ENCODE measurements around the gene GJC2.

GJC2 gene

GRCh38 chr1:228168563-228169270 lies 19.0 kb downstream of the GJC2 start:
- Histone ChIP-seq H3K27me3 (ENCODE audit: insufficient read depth, poor library complexity, severe bottlenecking) (no peaks in the 10 kb centered on the region), H3K4me3 (replicated peaks; ENCODE audit: insufficient read depth, low read length) (no peak overlapping the region), H3K27ac (replicated peaks) (no peak overlapping the region)
- TF ChIP-seq CTCF (IDR thresholded peaks at IDR 0.05; ENCODE audit: insufficient read depth, low read length) (no peak), GABPA (IDR thresholded peaks at IDR 0.05; ENCODE audit: low read depth) (no peak), SPI1 (IDR thresholded peaks at IDR 0.05; ENCODE audit: borderline replicate concordance, low read depth) (no peak), POLR2AphosphoS5 (IDR thresholded peaks at IDR 0.05; ENCODE audit: low read depth) (no peak)
- TF ChIP-seq, protein P1, sequence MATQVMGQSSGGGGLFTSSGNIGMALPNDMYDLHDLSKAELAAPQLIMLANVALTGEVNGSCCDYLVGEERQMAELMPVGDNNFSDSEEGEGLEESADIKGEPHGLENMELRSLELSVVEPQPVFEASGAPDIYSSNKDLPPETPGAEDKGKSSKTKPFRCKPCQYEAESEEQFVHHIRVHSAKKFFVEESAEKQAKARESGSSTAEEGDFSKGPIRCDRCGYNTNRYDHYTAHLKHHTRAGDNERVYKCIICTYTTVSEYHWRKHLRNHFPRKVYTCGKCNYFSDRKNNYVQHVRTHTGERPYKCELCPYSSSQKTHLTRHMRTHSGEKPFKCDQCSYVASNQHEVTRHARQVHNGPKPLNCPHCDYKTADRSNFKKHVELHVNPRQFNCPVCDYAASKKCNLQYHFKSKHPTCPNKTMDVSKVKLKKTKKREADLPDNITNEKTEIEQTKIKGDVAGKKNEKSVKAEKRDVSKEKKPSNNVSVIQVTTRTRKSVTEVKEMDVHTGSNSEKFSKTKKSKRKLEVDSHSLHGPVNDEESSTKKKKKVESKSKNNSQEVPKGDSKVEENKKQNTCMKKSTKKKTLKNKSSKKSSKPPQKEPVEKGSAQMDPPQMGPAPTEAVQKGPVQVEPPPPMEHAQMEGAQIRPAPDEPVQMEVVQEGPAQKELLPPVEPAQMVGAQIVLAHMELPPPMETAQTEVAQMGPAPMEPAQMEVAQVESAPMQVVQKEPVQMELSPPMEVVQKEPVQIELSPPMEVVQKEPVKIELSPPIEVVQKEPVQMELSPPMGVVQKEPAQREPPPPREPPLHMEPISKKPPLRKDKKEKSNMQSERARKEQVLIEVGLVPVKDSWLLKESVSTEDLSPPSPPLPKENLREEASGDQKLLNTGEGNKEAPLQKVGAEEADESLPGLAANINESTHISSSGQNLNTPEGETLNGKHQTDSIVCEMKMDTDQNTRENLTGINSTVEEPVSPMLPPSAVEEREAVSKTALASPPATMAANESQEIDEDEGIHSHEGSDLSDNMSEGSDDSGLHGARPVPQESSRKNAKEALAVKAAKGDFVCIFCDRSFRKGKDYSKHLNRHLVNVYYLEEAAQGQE (IDR thresholded peaks at IDR 0.05; ENCODE audit: insufficient replicate concordance, low read depth), result no peak
- DNase-seq (ENCODE audit: low read depth in 1 of 2, low spot score in 1 of 2), result no peak

DNA sequence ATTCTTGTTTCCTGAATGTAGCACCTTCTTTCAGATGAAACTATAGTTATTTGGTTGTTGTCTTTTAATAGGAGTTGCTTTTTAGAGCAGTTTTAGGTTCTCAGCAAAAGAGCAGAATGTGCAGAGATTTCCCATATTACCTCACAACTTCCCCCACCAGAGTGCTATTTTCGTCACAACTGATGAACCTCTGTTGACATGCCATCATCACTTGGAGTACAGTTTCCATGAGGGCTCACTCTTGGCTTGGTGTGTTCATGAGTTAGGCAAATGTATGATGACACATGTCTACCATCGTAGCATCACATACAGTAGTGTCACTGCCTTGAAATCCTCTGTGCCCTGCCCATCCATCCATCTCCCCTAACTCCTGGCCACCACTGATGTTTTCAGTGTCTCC lies 19.6 kb downstream of the GJC2 start:
- Histone ChIP-seq H3K27ac (replicated peaks) (no peak overlapping the region), H3K4me3 (replicated peaks; ENCODE audit: insufficient read depth, low read length) (no peak overlapping the region), H3K27me3 (ENCODE audit: insufficient read depth, poor library complexity, severe bottlenecking) (no peaks in the 10 kb centered on the region)
- DNase-seq (ENCODE audit: low read depth in 1 of 2, low spot score in 1 of 2), result no peak
- TF ChIP-seq CTCF (IDR thresholded peaks at IDR 0.05; ENCODE audit: insufficient read depth, low read length) (no peak), POLR2AphosphoS5 (IDR thresholded peaks at IDR 0.05; ENCODE audit: low read depth) (no peak), GABPA (IDR thresholded peaks at IDR 0.05; ENCODE audit: low read depth) (no peak)

DNA sequence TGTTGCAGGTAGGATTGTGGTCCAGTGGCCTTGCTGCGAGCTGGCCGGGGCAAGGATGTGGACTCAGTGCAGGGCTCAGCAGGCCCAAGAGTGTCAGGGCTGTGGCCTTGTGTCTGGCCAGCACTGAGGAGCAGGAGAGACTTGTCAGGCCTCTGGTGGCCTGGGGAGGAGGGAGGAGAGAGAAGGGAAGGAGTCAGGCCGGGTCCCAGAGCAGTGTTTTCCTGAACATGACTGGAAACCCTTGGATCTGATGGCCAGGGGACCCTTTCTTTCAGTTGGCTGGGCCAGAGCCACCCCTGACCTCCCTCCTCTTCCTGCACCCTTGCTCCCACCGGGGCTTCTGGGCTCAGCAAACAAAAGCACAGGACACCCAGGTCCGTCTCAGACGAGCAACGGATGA lies 20.9 kb downstream of the GJC2 start:
- H3K4me3 ChIP-seq (replicated peaks; ENCODE audit: insufficient read depth, low read length), result no peak overlapping the region
- no peaks in the 10 kb centered on the region for H3K27me3 ChIP-seq (ENCODE audit: insufficient read depth, poor library complexity, severe bottlenecking)
- TF ChIP-seq GABPA (IDR thresholded peaks at IDR 0.05; ENCODE audit: low read depth) (no peak), CTCF (IDR thresholded peaks at IDR 0.05; ENCODE audit: insufficient read depth, low read length) (no peak), SPI1 (IDR thresholded peaks at IDR 0.05; ENCODE audit: borderline replicate concordance, low read depth) (no peak), POLR2AphosphoS5 (IDR thresholded peaks at IDR 0.05; ENCODE audit: low read depth) (no peak)
- TF ChIP-seq, protein P1 (IDR thresholded peaks at IDR 0.05; ENCODE audit: insufficient replicate concordance, low read depth), result no peak
- no peak overlapping the region for H3K27ac ChIP-seq (replicated peaks)
- DNase-seq (ENCODE audit: low read depth in 1 of 2, low spot score in 1 of 2), result no peak

All from HL-60 (cell line).